Astrocyte (in vitro differentiated cells and primary cell): ENCODE measurements around the gene CDKN2B-AS1.

Experiments used
- CTCF ChIP-seq: IDR thresholded peaks from 2 replicates; pipeline ENCODE4 v1.5.1; 2011; ENCODE audit warnings: low read depth, mild to moderate bottlenecking, inconsistent platforms, low read length, moderate library complexity; ENCODE audit not compliant: insufficient read depth
- EZH2 ChIP-seq: IDR thresholded peaks from 2 replicates; pipeline ENCODE4 v1.6.1; 2012; ENCODE audit warnings: mild to moderate bottlenecking, low read length, inconsistent platforms; ENCODE audit not compliant: insufficient read depth

DNA sequence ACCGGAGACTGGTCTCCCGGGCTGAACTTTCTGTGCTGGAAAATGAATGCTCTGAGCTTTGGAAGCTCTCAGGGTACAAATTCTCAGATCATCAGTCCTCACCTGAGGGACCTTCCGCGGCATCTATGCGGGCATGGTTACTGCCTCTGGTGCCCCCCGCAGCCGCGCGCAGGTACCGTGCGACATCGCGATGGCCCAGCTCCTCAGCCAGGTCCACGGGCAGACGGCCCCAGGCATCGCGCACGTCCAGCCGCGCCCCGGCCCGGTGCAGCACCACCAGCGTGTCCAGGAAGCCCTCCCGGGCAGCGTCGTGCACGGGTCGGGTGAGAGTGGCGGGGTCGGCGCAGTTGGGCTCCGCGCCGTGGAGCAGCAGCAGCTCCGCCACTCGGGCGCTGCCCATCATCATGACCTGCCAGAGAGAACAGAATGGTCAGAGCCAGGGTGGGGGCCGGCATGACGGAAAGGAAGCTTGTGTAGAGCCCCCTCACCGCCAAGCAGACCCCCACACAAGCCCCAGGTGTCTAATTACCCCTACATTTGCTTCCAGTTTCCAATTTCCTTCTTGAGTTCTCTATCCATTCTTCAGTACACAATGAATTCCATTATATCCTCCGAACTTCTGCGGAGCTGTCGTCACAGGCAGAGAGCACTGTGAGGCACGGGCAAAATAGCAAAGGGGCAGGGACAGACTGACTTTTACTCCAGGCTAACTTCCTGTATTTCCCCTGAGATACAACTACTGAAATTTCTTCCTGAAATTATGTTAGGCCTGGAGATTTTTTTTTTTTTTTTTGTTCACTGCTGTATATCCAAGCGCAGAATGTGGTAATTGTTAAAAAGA, 23.6 kb upstream of the CDKN2B-AS1 start:
- TF ChIP-seq CTCF = no peak
- peak; percentile 92 for TF ChIP-seq EZH2
